Activated CD8-positive, alpha-beta memory T cell treated with anti-CD3 and anti-CD28 coated beads for 48 hours (primary cell): ENCODE measurements around the gene PDCD1LG2.
"Not testable (repeated sequence)": the region's sequence is repeated elsewhere in the genome, so short reads cannot be mapped to it uniquely, and the experiment has no call there.

Experiments
- DNase-seq, 3 experiments: peaks; one replicate each; pipeline ENCODE4 v3.0.0-alpha.2; 2020; ENCODE audit warnings: low read depth in 2 of 3, low spot score in 2 of 3

The PDCD1LG2 gene

DNA sequence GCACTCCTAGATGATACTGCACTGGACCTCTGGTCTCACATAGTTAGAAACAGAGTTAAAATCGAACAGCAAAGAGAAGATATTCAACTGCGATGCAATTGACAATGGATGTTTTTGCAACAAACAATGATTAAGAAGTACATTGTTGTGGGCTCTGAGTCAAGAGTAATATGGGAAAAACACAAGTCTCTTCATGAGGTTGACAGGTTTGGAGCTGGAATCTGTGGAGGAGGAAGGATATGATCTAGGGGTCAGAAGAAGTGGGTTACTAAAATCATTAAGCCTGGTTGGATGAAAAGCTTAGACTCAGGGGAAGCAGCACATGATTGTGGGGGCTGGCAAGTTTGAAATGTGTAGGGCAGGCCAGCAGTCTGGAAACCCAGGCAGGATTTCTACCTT, 53.1 kb downstream of the PDCD1LG2 start:
- no peak for DNase-seq

DNA sequence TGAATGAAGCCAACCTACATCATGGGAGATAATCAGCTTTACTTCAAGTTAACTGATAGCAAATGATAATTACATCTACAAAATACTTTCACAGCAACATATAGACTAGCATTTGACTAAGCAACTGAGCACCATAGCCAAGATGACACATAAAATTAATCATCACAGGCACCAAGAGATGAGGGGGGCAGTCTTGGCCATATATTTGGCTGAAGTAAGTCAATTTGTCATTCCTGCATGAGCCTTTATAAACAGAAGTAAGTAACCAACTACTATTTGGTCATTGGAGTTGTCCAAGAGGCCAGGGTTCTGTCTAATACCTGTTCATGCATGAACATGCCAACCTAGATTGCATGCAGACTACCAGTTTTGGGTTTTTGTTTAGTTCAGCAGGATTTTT, 53.6 kb downstream of the PDCD1LG2 start:
- no peak for DNase-seq

DNA sequence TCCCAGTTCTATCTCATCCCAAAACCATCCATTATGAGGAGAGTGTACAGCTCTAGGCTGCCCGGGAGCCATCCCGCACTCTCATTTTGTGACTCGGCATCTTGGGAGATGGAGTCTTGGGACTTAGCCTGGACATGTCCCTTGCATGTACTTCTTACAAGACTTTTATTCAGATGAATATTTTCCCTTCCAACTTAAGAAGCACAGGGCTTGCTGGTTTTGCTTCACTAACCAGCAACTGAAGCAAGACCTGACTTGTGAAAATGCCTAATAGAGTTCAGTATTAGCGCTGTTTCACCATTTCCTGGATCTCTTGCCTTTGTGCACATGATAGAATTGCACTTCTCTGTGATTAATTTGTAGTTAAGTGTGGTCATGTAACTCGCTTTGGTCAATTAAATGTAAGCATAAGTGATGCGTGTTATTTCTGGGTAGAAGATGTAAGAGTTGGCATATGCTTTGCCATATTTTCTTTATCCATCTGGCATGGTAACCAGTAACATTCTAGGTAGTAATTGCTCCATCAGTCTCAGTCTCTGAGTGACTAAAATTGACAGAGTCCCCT, 55.8 kb downstream of the PDCD1LG2 start:
- DNase-seq, result no peak

DNA sequence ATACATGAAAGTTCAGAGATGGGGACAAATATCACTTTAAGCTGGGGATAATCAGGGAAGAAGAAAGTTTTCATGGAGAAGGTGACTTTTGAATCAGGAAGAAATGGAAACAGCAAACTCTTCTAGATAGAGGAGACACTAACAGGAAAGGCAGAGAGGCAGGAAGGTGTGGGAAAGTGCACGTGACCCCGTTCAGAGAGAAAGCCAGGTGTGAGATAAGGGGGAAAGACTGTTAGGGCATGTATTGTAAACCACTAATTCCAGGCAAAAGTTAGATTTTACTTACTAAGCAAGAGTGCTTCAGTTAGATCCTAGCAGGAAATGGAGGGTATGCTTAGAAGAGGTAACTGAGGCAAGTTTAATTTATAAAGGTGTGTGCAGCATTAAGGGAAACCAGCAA, 58.5 kb downstream of the PDCD1LG2 start:
- no peak for DNase-seq

DNA sequence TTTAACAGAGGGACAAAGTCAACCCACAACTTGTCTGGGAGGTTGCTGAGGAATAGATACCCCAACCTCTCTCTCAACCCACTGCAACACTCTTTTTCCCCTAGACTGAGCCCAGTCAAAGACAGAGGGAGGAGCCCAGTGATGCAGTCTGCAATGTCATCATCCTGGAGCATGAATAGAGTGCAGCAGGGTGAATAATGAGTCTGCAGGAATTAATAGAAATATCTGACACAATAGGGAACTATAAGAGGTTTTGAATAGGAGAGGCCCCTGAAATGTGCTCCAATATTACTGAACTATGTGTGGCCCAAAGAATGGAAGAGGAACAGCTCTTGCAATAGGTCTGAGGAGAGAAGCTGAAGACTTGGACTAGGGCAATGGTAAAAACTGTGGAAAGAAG, 59.1 kb downstream of the PDCD1LG2 start:
- DNase-seq, result no peak

DNA sequence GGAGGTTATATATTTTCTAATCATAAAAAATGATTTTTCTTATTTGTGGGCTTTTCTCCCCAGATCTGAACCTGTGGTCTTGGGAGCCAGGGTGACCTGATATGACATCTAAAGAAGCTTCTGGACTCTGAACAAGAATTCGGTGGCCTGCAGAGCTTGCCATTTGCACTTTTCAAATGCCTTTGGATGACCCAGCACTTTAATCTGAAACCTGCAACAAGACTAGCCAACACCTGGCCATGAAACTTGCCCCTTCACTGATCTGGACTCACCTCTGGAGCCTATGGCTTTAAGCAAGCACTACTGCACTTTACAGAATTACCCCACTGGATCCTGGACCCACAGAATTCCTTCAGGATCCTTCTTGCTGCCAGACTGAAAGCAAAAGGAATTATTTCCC, 59.6 kb downstream of the PDCD1LG2 start:
- DNase-seq, result no peak

DNA sequence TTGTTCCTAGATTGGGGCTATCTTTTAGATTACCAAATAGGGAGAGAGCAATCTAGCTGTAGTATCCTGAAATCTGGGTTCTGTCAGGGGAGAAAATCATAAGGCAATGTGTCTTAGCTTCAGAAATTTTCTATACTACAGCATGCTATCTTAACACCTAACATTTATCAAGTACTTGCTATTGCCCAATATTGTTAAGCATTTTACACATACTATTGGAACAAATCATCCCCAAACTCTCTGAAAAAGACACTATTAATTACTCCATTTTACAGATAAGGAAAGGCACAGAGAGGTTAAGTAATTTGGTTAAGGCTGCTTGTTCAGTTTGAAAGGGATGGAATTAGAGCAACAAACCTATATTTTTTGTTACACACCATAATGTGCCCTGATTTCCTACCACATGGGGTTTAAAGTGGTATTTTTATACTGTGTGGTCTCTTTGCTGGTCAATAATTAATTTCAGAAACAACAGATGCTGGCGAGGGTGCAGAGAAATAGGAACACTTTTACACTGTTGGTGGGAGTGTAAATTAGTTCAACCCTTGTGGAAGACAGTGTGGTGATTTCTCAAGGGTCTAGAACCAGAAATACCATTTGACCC, 61.4 kb downstream of the PDCD1LG2 start:
- DNase-seq, result no peak

DNA sequence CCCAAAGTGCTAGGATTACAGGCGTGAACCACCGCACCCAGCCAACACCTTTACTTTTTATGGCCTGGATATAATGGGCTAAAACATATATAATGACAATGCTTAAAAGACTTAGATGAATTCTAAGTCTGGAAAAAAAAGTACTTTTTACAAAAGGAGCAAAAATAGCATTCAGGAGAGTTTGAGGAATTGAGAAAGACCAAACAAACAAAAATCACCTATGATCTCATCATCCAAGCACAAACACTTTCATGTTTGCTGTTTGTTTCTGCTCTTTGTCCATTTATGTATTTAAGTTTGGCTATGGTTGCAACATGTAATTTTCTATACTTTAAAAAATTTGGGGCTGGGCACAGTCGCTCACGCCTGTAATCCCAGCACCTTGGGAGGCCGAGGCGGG, 63.8 kb downstream of the PDCD1LG2 start:
- DNase-seq, result no peak

DNA sequence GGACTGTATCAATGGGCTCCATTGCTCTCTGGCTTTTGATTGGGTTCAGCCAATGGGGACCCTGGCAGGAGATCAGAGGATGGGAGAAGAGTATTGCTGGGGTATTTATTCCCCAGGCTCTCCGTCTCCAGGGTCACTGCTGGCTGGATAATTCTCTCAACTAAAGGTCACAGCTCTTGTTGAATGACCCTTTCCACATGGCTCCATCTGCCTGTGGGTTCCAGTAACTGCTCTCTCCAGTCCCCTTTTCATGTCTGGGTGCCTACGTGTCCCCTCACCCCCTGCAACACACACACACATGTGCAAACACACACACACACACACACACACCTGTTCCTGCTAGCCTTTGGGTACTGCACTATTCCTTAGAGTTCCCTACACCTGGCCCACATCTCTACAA, 64.7 kb downstream of the PDCD1LG2 start:
- no peak for DNase-seq

DNA sequence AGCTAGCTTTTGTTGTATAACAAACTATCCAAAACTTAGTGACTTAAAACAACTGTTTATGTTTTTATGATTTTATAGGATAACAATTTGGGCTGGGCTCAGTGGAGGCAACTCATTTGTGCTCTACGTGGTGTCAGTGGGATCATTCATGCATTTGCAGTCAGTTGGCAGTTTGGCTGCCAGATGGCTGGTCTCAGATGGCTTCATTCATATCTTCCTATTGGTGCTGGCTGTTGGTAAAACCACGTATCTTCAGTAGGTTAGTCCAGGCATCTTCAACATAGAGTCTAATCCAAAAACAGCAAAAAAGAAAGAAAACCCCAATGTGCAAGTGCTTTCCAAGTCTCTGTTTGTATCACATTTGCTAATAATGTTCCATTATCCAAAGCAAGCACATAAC, 66.9 kb downstream of the PDCD1LG2 start:
- DNase-seq, result no peak

DNA sequence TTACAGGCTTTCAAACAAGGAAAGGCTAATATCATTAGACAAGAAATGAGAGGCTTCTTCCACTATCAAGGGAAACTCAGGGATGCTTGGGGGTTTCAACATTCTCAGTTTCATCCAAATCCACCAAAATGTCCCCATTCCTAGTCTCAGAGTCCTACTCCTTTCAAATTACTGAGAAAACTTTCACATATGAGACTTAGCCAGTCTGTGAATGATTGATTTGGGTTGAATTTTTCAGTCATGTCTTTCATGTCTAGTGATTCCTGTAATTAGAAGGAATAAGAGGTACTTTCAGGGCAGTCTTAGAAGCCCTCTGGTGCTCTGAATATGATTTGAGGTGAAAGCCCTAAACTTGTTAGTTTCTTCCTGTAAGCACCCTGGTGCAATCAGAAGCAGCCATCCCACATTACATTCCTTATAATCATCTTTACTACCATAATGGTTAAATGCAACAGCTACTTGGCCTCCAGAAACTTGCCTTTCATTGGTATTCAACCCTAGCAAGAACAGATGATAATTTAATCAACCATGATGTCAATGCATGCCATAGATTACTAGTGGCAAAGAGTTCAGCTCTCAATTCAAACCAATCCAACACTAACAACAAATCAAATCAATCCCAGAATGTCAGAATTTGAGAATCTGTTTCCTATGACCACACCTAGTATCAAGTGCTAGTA, 67.8 kb downstream of the PDCD1LG2 start:
- DNase-seq, result no peak

DNA sequence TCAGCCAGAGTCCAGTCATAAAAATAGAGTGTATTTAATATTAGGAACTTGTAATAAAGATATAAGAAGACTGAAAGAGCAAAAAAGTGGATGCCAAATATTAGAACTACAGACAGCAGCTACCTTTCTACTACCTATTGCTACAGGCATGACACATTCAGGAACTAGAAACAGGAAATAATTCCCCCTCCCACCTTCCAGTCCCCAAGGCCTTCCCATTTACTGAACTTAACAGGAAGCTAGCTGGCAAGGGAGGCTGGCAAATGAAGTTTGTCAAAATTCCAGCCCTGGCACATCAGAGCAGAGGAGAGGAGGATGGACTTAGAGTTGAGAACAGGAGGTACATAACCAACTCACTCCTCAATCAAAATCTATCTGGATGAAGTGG, 68.4 kb downstream of the PDCD1LG2 start:
- DNase-seq, result no peak

DNA sequence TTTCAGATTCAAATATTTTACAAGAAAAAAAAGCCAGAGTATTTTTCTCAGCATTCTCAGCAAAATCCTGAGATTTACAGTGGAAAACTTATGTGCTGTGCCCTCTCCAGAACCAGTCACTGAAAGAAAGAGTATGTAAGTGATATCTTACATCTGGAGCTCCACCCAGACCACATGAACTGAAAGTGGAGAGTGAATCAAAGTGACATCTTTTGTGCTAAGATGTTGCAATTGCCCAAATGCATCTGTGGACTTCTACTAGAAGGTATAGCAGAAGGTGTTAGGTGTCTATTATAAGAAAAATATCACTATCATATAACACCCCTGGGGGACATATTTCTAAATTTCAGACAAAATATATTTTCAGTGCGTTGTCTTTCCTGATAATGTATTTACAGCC, 69.5 kb downstream of the PDCD1LG2 start:
- DNase-seq, result no peak

DNA sequence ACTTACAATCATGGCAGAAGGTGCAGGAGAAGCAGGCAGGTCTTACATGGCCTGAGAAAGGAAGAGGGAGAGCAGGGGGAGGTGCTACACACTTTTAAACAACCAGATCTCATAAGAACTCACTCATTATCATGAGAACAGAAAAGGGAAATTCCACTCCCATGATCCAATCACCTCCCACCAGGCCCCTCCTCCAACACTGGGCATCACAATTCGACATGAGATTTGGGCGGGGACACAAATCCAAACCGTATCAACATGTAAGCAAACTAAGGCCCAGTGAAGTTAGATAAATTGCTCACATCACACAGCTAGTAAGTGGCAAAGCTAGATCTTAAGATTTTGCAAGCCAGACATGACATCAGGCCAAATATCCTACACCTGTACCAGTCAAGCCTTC, 70.3 kb downstream of the PDCD1LG2 start:
- DNase-seq, result no peak

DNA sequence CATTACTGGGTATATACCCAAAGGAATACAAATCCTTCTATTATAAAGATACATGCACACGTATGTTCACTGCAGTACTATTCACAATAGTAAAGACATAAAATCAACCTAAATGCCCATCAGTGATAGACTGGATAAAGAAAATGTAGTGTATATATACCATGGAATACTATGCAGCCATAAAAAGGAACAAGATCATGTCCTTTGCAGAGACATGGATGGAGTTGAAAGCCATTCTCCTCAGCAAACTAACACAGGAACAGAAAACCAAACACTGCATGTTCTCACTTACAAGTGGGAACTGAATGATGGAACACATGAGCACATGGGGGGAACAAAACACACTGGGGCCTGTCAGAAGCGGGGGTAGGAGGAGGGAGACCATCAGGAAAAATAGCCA, 71.4 kb downstream of the PDCD1LG2 start:
- DNase-seq, result not testable (repeated sequence)

DNA sequence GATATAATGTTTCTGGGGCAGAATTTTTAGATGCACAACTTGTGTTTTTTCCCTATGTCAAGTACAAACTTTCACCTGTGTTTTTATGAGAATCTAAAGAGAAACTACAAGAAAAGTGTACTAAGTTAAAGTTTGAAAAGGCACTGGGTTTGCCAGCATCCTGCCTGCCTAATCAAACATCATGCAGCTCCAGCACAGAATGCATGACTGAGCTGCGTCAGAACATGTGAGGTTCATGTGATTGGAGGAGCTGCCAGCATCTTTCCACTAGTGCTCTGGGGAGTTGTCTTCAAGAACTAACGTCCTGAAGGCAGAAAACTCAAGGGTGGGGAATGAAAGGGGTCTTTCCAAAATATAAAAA, 72.5 kb downstream of the PDCD1LG2 start:
- DNase-seq, result no peak

DNA sequence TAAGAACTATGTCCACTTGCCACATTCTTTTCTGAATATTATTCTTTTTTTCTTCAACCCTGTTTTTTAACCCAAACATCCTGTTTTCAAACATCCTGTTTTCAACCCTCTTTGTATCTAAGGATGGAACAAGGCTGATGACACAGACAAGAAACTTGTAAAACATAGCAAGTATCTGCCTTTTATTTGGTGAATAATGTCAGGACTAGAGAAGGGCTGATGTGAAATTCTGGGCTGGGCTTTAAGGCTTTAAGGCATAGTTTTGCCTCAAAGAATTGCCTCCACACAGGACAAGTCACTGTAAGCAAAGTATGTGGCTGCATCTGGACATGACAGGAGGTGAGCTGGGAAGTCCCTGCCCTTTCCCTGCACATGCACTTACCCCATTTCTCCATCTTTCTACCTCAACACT, 76.1 kb downstream of the PDCD1LG2 start:
- DNase-seq, result no peak

DNA sequence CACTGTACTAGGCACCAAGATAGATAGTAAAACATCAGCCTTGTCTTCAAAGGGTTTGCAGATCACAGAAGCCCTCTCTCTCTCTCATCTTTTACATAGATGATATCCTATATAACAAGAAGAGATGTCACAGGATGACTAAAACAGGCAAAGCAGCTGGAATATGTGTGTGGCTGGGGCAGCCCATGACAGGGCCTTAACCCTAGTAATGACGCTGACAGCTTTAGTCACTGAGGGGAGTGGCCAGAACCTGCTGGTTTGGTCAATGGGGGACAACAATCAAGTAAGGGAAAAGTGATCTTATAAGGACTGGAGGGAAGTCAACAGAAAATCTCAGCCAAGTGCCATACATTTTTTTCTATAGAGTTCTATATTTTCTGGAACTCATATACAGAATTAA, 76.7 kb downstream of the PDCD1LG2 start:
- no peak for DNase-seq

DNA sequence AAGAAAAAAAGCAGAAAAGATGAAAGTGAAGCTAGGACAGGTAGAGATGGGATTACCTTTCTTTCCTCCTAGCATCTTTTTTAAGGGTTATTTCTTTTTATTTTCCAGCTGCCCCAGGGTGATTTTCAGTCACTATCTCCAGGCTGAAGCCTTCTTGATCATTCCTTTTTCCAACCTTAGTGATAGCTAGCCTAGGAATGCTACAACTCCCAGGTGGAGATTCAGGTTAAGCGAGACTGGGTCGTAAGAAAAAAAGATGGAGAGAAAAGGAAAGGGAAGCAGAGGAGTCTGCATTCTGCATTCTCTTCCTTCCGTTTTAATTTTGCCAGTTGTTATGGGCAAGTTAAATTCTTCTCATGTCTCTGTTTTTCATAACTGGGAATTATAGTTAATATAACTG, 81.9 kb downstream of the PDCD1LG2 start:
- no peak for DNase-seq

DNA sequence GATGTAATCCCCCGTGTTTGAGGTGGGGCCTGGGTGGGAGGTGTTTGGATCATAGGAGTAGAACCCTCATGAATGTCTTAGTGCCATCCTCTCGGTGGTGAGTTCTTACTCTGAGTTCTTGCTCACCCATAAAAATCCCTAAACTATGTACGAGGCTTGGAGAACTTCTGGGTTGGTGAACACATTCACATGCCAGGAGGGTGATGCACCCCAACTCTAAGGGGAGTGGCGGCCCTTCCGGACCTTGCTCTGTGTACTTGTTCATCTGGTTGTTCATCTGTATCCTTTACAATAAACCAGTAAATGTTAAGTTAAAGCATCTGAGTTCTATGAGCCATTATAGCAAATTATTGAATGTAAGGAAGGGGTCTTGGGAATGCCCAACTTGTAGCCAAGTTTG, 82.6 kb downstream of the PDCD1LG2 start:
- no peak for DNase-seq

DNA sequence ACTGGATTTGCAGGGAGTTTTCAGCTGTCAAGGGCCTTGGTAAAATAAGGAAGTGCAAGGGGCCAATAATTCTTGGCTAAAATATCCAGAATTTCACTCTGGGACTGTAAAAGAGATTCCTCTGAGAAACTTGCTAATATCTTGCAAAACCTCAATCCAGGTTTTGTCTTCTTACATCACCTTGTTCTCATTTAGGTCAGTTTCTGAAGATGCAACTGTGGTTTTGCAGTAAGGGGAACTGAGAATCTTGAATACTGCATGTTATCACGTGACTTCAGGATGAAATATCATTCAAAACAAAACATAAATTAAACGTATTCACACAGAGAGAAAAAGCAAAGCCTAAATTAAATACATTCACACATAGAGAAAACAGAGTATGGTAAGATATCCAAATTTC, 83.6 kb downstream of the PDCD1LG2 start:
- DNase-seq, result no peak

DNA sequence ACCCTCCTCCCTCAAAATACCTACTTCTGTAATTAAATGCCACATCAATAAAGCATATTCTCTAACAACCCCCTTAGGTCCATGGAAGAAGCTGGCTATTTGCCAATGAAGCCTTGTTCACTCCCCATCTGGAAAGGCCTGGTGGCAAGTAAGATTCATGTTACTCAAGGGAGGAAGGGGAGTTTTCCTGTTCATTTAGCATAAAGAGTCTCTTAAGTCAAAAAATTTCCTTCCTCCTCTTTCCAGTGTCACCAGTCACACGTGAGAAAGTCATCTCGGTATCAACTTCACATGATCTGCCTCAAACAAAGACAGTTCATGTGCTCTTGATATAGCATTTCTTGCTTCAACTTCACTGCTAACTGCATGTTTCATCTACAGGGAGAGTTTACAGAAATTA, 85.8 kb downstream of the PDCD1LG2 start:
- DNase-seq, result no peak
